Activated CD4-positive, alpha-beta T cell treated with anti-CD3 and anti-CD28 coated beads for 48 hours (primary cell): Measurements from ENCODE around the gene RNF215.
"Not testable (repeated sequence)": the region's sequence is repeated elsewhere in the genome, so short reads cannot be mapped to it uniquely, and the experiment has no call there.

Experiments
- DNase-seq: peaks from one replicate; pipeline ENCODE4 v3.0.0-alpha.2; 2020

Gene RNF215

GRCh38 chr22:30420347-30421125 is 33.3 kb upstream of the RNF215 start:
- DNase-seq, result no peak

GRCh38 chr22:30416837-30417236 is 29.6 kb upstream of the RNF215 start:
- no peak for DNase-seq

- DNase-seq, result no peak
Observed at GRCh38 chr22:30416403-30416802, 29.2 kb upstream of the RNF215 start.

GRCh38 chr22:30414525-30415047 is 27.4 kb upstream of the RNF215 start:
- no peak for DNase-seq

- no peak for DNase-seq
Observed at GRCh38 chr22:30413745-30414524, 26.7 kb upstream of the RNF215 start.

- DNase-seq, result no peak
Observed at GRCh38 chr22:30413001-30413400, 25.8 kb upstream of the RNF215 start.

- no peak for DNase-seq
Observed at GRCh38 chr22:30411780-30412179, 24.6 kb upstream of the RNF215 start.

GRCh38 chr22:30408388-30409102 is 21.3 kb upstream of the RNF215 start:
- DNase-seq, result no peak

- no peak for DNase-seq
Observed at GRCh38 chr22:30406400-30406799, 19.2 kb upstream of the RNF215 start.

- DNase-seq, result no peak
Observed at GRCh38 chr22:30405731-30406130, 18.5 kb upstream of the RNF215 start.

- no peak for DNase-seq
Observed at GRCh38 chr22:30404307-30404706, 17.1 kb upstream of the RNF215 start.

GRCh38 chr22:30402766-30403104 is 15.5 kb upstream of the RNF215 start:
- not testable (repeated sequence) for DNase-seq

- no peak for DNase-seq
Observed at GRCh38 chr22:30402028-30402765, 15.0 kb upstream of the RNF215 start.

- not testable (repeated sequence) for DNase-seq
Observed at GRCh38 chr22:30401024-30401423, 13.8 kb upstream of the RNF215 start.

- no peak for DNase-seq
Observed at GRCh38 chr22:30400159-30400558, 12.9 kb upstream of the RNF215 start.

GRCh38 chr22:30399718-30400117 is 12.5 kb upstream of the RNF215 start:
- DNase-seq, result no peak

GRCh38 chr22:30398685-30399680 is 11.8 kb upstream of the RNF215 start:
- DNase-seq, result no peak

GRCh38 chr22:30397656-30398635 is 10.7 kb upstream of the RNF215 start:
- DNase-seq, result no peak

- DNase-seq, result peak; percentile 79
Observed at GRCh38 chr22:30396871-30397655, 9.9 kb upstream of the RNF215 start, which contains the start of gene SEC14L2. TSS of gene SEC14L2 (plus strand) at chr22:30397018. CDS start at chr22:30397117, 99 bp downstream.
